ENCODE results near the gene PDZD11.
"Not testable (repeated sequence)": the region's sequence is repeated elsewhere in the genome, so short reads cannot be mapped to it uniquely, and the experiment has no call there.

The PDZD11 gene, protein sequence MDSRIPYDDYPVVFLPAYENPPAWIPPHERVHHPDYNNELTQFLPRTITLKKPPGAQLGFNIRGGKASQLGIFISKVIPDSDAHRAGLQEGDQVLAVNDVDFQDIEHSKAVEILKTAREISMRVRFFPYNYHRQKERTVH

GRCh38 chrX:70289793-70290770 lies at the start of gene PDZD11, which contains the start of gene KIF4A:
Gene PDZD11 (minus strand): TSS chrX:70289927. CDS start chrX:70289341, 586 bp downstream.
Gene KIF4A (plus strand): TSS chrX:70290104. CDS start chrX:70290459, 355 bp downstream.
- DNase-seq: peak; percentile 72

DNA sequence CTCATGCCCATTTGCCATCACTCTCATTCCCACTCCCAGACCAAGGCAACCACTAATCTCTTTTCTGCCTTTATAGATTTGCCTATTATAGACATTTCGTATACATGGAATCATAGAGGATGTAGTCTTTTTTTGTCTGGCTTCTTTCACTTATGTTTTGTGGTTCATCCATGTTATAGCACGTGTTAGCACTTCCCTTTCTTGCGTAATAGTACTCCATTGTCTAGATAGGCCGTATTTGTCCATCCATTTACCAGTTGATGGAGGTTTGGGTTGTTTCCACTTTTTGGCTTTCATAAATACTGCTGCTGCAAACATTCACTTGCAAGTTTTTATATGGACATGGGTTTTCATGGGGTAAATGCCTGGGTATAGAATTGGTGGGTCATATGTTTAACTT lies 48.6 kb upstream of the PDZD11 start:
- DNase-seq: no peak

DNA sequence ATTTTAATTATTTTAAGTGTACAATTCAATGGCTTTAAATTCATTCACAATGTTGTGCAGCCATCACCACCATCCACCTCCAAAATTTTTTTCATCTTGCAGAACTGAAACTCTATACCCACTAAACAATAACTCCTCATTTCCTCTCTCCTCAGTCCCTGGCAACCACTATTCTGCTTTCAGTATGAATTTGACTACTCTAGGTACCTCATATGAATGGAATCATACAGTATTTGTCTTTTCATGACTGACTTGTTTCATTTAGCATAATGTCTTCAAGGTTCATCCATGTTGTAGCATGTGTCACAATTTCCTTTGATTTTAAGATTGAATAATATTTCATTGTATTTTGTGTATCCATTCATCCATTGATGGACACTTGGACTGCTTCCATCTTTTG lies 47.0 kb upstream of the PDZD11 start:
- no peak for DNase-seq

GRCh38 chrX:70332600-70332999 lies 42.9 kb upstream of the PDZD11 start:
- DNase-seq: no peak

- DNase-seq: no peak
Measured at GRCh38 chrX:70331161-70331560, 41.4 kb upstream of the PDZD11 start.

- DNase-seq: no peak
Measured at GRCh38 chrX:70324326-70324725, 34.6 kb upstream of the PDZD11 start.

- not testable (repeated sequence) for DNase-seq
Measured at GRCh38 chrX:70323628-70324027, 33.9 kb upstream of the PDZD11 start.

- DNase-seq: no peak
Measured at GRCh38 chrX:70322784-70323183, 33.1 kb upstream of the PDZD11 start.

DNA sequence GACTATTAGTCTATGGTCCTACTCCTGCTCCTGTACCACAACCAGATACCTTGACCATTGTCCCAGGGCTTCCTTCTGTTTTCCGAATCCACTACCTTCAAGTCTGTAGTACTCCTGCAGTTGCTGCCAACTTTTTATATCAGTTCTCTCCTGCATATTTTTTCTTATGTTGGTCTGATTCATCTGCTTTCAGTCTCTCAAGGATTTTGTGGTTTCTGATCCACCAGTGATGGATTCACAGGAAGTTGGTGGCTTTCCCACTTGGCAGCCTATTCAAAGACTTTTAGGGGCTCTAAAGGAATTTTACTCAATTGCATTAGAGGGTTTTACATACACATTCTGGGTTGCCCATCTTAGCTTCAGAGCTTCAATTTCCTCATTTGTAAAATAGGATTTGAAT lies 23.8 kb upstream of the PDZD11 start:
- no peak for DNase-seq

GRCh38 chrX:70301716-70302115 lies 12.0 kb upstream of the PDZD11 start:
- no peak for DNase-seq

GRCh38 chrX:70293621-70294020 lies 3.9 kb upstream of the PDZD11 start:
- no peak for DNase-seq

DNA sequence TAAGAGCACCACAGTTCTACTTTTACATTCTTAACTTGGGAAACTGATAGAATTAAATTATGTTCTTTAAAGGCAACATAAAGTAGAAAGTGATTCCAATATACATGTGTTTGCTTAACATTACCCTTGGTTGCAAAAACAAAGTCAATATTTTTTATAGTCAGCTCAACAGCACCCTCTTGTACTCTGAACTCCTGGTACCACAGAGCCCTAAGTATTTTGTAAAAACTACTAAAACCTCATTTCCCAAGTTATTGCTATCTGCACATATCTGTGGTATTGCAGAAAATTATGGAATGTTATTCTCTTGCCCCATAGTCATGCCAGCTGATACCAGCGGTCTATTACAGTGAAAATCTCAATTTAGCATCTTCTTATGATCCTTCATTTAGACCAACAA lies 3.1 kb upstream of the PDZD11 start:
- no peak for DNase-seq

GRCh38 chrX:70289168-70289792 lies 447 bp downstream of the PDZD11 start:
- DNase-seq: no peak

- DNase-seq: no peak
Measured at GRCh38 chrX:70281951-70282350, 7.8 kb downstream of the PDZD11 start, which contains the start of gene RAB41. Gene RAB41 (plus strand): TSS chrX:70282172. CDS start chrX:70282218, 46 bp downstream.

GRCh38 chrX:70280573-70280972 lies 9.2 kb downstream of the PDZD11 start:
- no peak for DNase-seq

- no peak for DNase-seq
Measured at GRCh38 chrX:70279081-70279480, 10.6 kb downstream of the PDZD11 start.

DNA sequence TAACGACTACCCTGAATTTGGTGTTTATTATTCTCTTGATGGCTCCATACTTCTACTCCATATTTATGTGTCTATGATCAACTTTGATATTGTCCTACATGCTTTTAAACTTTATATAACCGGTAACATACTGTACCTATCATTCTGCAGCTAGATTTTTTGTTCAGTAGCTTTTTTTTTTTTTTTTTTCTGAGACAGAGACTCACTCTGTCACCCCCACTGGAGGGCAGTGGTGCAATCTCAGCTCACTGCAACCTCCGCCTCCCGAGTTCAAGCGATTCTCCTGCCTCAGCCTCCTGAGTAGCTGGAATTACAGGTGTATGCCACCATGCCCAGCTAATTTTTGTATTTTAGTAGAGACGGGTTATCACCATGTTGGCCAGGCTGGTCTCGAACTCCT lies 15.7 kb downstream of the PDZD11 start:
- not testable (repeated sequence) for DNase-seq

DNA sequence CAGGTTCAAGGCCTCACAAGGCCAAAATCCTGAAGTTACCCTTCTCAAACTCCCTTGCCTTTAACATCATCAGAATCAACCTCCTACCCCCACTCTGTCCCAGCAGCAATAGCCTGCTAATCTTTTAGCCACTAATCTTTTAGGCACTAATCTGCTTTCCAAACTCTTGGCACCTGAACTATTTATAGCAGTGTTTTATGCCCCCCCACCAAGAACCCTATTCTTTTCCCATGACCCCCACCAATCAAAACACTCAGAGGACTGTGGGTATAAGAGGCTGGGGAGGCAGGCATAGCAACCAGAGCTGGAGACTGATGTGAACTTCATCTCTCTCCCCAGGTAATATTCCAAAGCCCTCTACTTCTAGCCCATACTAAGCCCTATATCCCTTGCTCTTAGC lies 21.7 kb downstream of the PDZD11 start, which contains the start of gene ARR3:
ARR3 (plus strand) TSS at position 301 of the 400 bp plus-strand sequence. CDS start 1,052 bp downstream, outside the sequence.
- DNase-seq: no peak

DNA sequence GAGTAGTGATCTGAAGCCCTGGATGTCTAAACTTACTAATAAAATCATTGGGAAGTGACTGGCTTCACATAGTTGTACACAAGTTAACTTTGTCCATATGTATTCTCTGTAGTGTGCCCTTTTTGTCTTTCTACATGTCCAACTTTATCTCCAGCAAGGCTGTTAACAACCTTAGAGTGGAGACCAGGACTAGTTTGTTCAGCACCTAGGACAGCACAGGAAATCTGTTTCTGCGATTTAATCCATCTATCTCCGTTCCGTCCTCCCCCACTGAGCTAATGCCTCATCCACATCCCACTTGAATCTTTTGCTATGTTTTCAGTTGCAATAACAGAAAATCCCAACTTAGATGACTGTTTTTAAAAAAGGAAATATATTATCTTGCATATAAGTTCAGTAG lies 24.9 kb downstream of the PDZD11 start:
- DNase-seq: no peak

- no peak for DNase-seq
Measured at GRCh38 chrX:70262952-70263567, 26.7 kb downstream of the PDZD11 start.

GRCh38 chrX:70260104-70260503 lies 29.6 kb downstream of the PDZD11 start, which contains the start of gene P2RY4:
Gene P2RY4 (minus strand): TSS chrX:70260204. CDS start chrX:70259624, 580 bp downstream.
- no peak for DNase-seq

GRCh38 chrX:70257423-70258288 lies 32.1 kb downstream of the PDZD11 start:
- DNase-seq: no peak
